NCI-H1436 (cell line): ENCODE results near the gene DNAH9.

Experiments used
- DNase-seq: peaks from one replicate; lab custom pipeline; 2025; lab: John Stamatoyannopoulos, UW

Gene DNAH9

GRCh38 chr17:11601661-11602060 is 3.4 kb downstream of the DNAH9 start:
- DNase-seq: no peak

- no peak for DNase-seq
These were observed 10.1 kb downstream of the DNAH9 start for GRCh38 chr17:11608396-11608795.

- DNase-seq: no peak
These were observed 12.8 kb downstream of the DNAH9 start for GRCh38 chr17:11610999-11611566.

GRCh38 chr17:11612956-11613355 is 14.7 kb downstream of the DNAH9 start:
- DNase-seq: no peak

GRCh38 chr17:11618861-11619566 is 20.7 kb downstream of the DNAH9 start:
- DNase-seq: no peak

GRCh38 chr17:11622492-11622891 is 24.2 kb downstream of the DNAH9 start:
- no peak for DNase-seq

- no peak for DNase-seq
These were observed 26.7 kb downstream of the DNAH9 start for GRCh38 chr17:11624976-11625375.

- no peak for DNase-seq
These were observed 27.6 kb downstream of the DNAH9 start for GRCh38 chr17:11625878-11626277.

- DNase-seq: no peak
These were observed 29.2 kb downstream of the DNAH9 start for GRCh38 chr17:11627301-11627940.

- DNase-seq: no peak
These were observed 30.1 kb downstream of the DNAH9 start for GRCh38 chr17:11628374-11628773.

- no peak for DNase-seq
These were observed 30.6 kb downstream of the DNAH9 start for GRCh38 chr17:11628831-11629230.

GRCh38 chr17:11636771-11637170 is 38.5 kb downstream of the DNAH9 start:
- no peak for DNase-seq

GRCh38 chr17:11637796-11638195 is 39.5 kb downstream of the DNAH9 start:
- no peak for DNase-seq

GRCh38 chr17:11638700-11639265 is 40.5 kb downstream of the DNAH9 start:
- no peak for DNase-seq

GRCh38 chr17:11639736-11640462 is 41.6 kb downstream of the DNAH9 start:
- DNase-seq: no peak

GRCh38 chr17:11640463-11640814 is 42.2 kb downstream of the DNAH9 start:
- no peak for DNase-seq

- DNase-seq: no peak
These were observed 43.4 kb downstream of the DNAH9 start for GRCh38 chr17:11641521-11642275.

GRCh38 chr17:11642655-11643054 is 44.4 kb downstream of the DNAH9 start:
- no peak for DNase-seq

GRCh38 chr17:11643851-11644250 is 45.6 kb downstream of the DNAH9 start:
- no peak for DNase-seq

- peak; percentile 81 for DNase-seq
These were observed 46.3 kb downstream of the DNAH9 start for GRCh38 chr17:11644265-11645212.

GRCh38 chr17:11645426-11645825 is 47.2 kb downstream of the DNAH9 start:
- DNase-seq: no peak
